Nephron progenitor cell (in vitro differentiated cells): ENCODE data around the gene CFAP54.

Source experiments
- DNase-seq: peaks from one replicate; pipeline ENCODE4 v3.0.0; 2021
- H3K27ac Mint-ChIP-seq: 2 replicates; pipeline ENCODE4 v1.8.0; 2021; ENCODE audit warnings: mild to moderate bottlenecking, moderate library complexity, mixed read lengths
- H3K27me3 Mint-ChIP-seq: 2 replicates; pipeline ENCODE4 v1.8.0; 2021; ENCODE audit warnings: mild to moderate bottlenecking, low read depth, mixed read lengths; ENCODE audit not compliant: poor library complexity
- H3K36me3 Mint-ChIP-seq: 2 replicates; pipeline ENCODE4 v1.8.0; 2021; ENCODE audit warnings: low read depth, mixed read lengths
- H3K4me1 Mint-ChIP-seq: 2 replicates; pipeline ENCODE4 v1.8.0; 2021; ENCODE audit warnings: mixed read lengths
- H3K4me3 Mint-ChIP-seq: 2 replicates; pipeline ENCODE4 v1.8.0; 2021; ENCODE audit warnings: mild to moderate bottlenecking, moderate library complexity, mixed read lengths
- H3K9me3 Mint-ChIP-seq: 2 replicates; pipeline ENCODE4 v1.8.0; 2021; ENCODE audit warnings: mild to moderate bottlenecking, moderate library complexity, mixed read lengths
- CTCF ChIP-seq: fragments of 200-600 bp; sonication (generic); IDR thresholded peaks from 2 replicates; pipeline ENCODE4 v1.5.0; 2021; ENCODE audit warnings: antibody characterized with exemption

The CFAP54 gene

GRCh38 chr12:96513166-96513565, 23.8 kb downstream of the CFAP54 start:
- Mint-ChIP-seq H3K27me3 (peaks cover 4% of the 10 kb centered on the region), H3K4me1 (peaks cover 8% of the 10 kb centered on the region), H3K27ac (peak overlapping the region; percentile 79), H3K36me3 (no peaks in the 10 kb centered on the region), H3K9me3 (no peaks in the 10 kb centered on the region), H3K4me3 (no peak overlapping the region)
- no peak for DNase-seq
- TF ChIP-seq CTCF = no peak

- H3K9me3 Mint-ChIP-seq = no peaks in the 10 kb centered on the region
- peaks cover 8% of the 10 kb centered on the region for H3K4me1 Mint-ChIP-seq
- no peak for DNase-seq
- no peaks in the 10 kb centered on the region for H3K36me3 Mint-ChIP-seq
- no peak overlapping the region for H3K4me3 Mint-ChIP-seq
- no peak for TF ChIP-seq CTCF
- H3K27ac Mint-ChIP-seq = no peak overlapping the region
- H3K27me3 Mint-ChIP-seq = peaks cover 4% of the 10 kb centered on the region
Observed at GRCh38 chr12:96513681-96514080, 24.3 kb downstream of the CFAP54 start.

GRCh38 chr12:96514328-96514727, 25.0 kb downstream of the CFAP54 start:
- H3K36me3 Mint-ChIP-seq = no peaks in the 10 kb centered on the region
- no peak for TF ChIP-seq CTCF

GRCh38 chr12:96516472-96517430, 27.4 kb downstream of the CFAP54 start:
- Mint-ChIP-seq H3K9me3 (no peaks in the 10 kb centered on the region), H3K36me3 (no peaks in the 10 kb centered on the region), H3K4me1 (peaks cover 8% of the 10 kb centered on the region), H3K4me3 (no peak overlapping the region), H3K27ac (no peak overlapping the region), H3K27me3 (peaks cover 4% of the 10 kb centered on the region)
- TF ChIP-seq CTCF = peak; percentile 72
- peak; percentile 80 for DNase-seq

More at GRCh38 chr12:96514328-96514727, 25.0 kb downstream of the CFAP54 start:
- Mint-ChIP-seq H3K27ac (no peak overlapping the region), H3K9me3 (no peaks in the 10 kb centered on the region), H3K27me3 (peaks cover 4% of the 10 kb centered on the region), H3K4me1 (peaks cover 8% of the 10 kb centered on the region), H3K4me3 (no peak overlapping the region)
- no peak for DNase-seq

GRCh38 chr12:96520767-96521166, 31.4 kb downstream of the CFAP54 start:
- TF ChIP-seq CTCF = no peak
- Mint-ChIP-seq H3K9me3 (no peaks in the 10 kb centered on the region), H3K4me1 (peaks cover 10% of the 10 kb centered on the region), H3K27ac (no peak overlapping the region), H3K4me3 (no peak overlapping the region), H3K36me3 (no peaks in the 10 kb centered on the region), H3K27me3 (peaks cover 9% of the 10 kb centered on the region)
- no peak for DNase-seq
